Stimulated activated CD4-positive, alpha-beta T cell treated with anti-CD3 and anti-CD28 coated beads, Interleukin-1b, Interleukin-23, amount 100 ng/mL, for 4 hours (primary cell): ENCODE data around the gene EYA4.

Source experiments
- DNase-seq, 2 donors: peaks; one replicate each; pipeline ENCODE4 v3.0.0-alpha.2; 2020; ENCODE audit warnings: low read depth in 2 of 2

The EYA4 gene

GRCh38 chr6:133404151-133404550 lies 163.0 kb downstream of the EYA4 start:
- DNase-seq: no peak

DNA sequence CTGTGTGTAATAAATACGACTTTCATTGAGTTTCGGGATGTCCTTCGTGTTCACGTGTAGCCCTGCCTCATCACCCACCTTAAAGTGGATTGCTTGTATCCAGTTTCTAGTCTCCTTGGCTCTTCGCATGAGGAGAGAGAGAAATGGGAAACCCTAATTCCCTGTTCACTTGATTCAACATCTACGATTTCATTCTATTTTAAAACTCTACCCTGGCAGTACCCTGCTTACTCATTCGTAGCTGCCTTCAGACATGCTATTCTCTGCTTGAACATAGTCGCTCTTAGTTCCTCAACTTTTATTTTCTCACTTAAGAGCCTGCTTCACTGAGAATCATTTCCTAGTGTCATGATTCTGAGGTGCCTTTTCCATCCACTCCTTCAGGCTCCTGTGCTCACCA lies 163.6 kb downstream of the EYA4 start:
- DNase-seq: no peak

- DNase-seq: no peak
Observed at GRCh38 chr6:133407320-133408100, 166.4 kb downstream of the EYA4 start.

- DNase-seq: no peak
Observed at GRCh38 chr6:133408132-133408531, 167.0 kb downstream of the EYA4 start.

DNA sequence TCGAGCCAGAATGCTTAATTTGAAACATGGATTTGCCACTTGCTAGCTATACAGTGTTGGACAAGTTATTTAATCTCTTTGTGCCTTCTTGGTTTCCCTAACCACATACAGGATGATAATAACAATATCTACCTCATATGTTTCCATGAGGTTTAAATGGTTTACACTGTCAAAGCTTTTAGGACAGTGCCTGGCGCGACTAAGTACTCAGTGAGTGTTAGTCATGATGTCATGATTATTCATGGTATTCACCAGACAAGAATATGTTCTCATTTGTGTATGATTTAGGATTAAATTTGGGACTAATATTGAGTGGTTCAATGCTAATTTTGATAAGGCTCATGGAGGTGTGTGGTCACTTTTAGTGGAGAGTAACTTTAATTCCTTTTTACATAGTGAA lies 167.4 kb downstream of the EYA4 start:
- no peak for DNase-seq

- DNase-seq: no peak
Observed at GRCh38 chr6:133410638-133411435, 169.7 kb downstream of the EYA4 start.

DNA sequence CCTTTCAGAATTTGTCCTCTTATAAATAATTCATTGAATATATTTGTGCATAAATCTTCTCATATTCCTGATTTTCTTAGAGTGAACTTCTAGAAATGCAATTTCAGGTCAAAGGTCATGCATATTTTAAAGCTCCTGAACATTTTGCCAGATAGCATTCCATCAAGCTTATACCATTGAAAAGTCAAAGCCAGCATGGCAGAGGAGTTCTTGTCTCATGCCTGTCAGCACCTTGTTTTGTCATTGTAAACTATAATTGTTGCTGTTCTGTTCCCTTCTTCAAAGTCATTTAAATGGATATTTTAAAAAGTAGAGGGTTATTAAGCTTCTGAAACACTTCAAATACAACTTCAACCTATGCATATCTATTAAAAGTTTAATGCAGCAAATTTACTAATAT lies 170.6 kb downstream of the EYA4 start:
- DNase-seq: no peak

- no peak for DNase-seq
Observed at GRCh38 chr6:133415262-133415661, 174.1 kb downstream of the EYA4 start.

GRCh38 chr6:133418108-133418507 lies 177.0 kb downstream of the EYA4 start:
- DNase-seq: no peak

GRCh38 chr6:133423242-133423641 lies 182.1 kb downstream of the EYA4 start:
- no peak for DNase-seq

GRCh38 chr6:133424359-133424758 lies 183.2 kb downstream of the EYA4 start:
- DNase-seq: no peak

GRCh38 chr6:133426038-133426437 lies 184.9 kb downstream of the EYA4 start:
- no peak for DNase-seq

GRCh38 chr6:133428295-133428694 lies 187.1 kb downstream of the EYA4 start:
- no peak for DNase-seq

- DNase-seq: no peak
Observed at GRCh38 chr6:133430530-133430929, 189.4 kb downstream of the EYA4 start.

- DNase-seq: no peak
Observed at GRCh38 chr6:133431031-133431430, 189.9 kb downstream of the EYA4 start.

- DNase-seq: no peak
Observed at GRCh38 chr6:133432021-133432989, 191.1 kb downstream of the EYA4 start.

DNA sequence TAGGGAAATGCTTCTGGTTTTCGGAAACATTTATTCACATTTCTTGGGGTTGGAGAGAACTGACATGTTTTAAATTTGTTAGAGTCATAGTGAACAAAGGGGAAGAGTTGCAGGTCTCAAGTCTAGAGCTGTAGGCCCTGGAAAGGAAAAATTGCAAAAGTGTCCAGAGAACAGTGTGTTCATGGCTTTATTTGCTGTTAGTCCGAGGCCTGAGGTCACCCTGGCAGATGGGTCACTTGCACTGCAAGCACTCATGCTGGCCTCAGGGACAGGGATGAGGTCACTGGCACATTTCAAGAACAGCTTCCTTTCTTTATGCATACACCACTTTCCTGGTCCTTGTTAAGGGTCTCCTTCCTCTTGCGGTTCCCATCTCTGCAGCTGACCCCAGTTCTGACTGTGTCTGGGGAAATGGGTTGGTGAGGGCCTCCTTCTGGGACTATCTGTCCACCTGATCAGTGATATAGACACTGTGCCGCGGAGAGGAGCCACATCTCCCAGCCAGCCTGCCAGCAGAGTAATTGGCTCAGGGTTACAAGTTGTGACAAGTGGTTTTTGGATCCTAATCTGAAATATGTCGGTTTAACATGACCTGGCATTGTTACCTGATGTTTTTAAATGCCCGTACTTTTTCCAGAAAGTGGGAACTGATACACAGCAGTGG lies 194.0 kb downstream of the EYA4 start:
- no peak for DNase-seq

DNA sequence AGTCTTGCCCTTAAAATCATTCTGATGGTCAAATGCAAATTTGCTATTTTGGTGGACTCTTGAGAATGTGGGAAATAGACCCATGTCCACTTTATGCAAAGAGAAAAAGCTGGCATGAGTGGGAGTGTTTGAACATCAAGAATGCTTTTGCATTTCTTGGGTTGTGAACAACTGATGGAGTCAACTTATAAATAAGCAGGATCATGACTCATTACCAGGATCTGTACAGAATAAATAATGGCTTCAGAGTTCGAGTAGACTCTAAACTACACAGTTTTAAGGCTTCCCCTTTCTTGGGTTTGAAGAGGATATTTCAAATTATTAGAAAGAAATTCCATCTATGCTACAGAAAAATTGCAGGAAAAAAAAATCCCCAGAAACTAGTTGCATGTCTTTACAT lies 195.5 kb downstream of the EYA4 start:
- DNase-seq: no peak

- DNase-seq: no peak
Observed at GRCh38 chr6:133441491-133441890, 200.3 kb downstream of the EYA4 start.

DNA sequence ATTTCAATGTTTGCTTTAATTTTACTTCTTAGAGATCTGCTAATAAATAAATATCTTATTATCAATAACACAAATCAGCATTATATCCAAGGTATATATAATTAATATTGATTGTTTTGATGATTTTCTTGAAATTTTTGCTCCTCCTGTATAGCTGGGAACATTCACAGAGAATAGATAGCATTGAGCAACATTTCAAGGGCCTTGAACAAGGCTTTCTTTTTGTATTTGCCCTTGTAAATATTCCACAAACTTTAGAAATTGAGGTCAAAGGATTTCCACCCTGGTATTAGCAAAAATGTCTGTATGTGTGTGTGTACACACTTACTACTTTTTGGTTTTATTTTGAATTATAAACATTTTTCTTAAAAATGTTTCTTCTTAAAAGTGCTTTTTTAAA lies 205.6 kb downstream of the EYA4 start:
- DNase-seq: no peak

- DNase-seq: no peak
Observed at GRCh38 chr6:133447924-133448323, 206.8 kb downstream of the EYA4 start.
